ENCODE data around the gene COQ2.
"Not testable (repeated sequence)": the region's sequence is repeated elsewhere in the genome, so short reads cannot be mapped to it uniquely, and the experiment has no call there.

COQ2 gene

DNA sequence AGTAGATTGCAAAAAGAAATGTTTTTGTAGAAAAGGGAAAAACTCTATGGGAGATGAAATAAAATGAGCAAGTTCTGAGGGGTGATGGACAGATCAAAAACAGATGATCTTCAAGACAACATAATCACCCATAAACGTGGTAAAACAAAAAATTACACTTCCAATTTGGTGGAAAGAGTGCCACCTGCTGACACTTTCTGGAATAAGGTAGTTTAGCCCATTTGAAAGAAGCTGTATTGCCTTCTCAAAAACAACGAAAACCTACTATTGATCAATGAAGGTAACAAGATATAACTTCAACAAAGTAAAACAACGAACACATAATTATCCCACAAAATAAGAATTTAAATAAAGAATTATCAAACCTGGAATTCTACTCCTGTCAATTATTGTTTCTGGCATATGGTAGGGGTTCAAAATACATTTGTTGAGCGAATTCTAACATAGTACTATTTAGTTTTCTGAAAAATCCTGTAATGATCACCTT, 2.5 kb downstream of the COQ2 start:
- peak; percentile 96 for FAIRE-seq

DNA sequence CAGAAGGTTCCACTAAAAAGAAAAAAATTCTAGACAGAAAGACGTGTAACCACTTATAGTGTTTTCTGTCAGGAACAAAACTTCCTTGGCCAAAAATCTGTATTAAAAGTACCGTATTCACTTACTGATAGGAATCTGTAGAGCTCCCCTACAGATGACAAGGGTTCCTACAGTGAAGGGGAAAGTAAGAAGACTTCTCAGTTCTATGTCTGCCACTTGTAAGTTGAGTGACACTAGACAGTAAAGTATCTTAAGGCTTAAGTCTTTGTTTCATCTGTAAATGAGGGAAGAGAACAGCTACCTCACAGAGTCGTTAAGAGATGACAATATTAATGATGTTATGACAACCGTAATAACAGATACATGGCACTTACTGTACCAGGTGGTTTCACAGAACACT, 3.3 kb downstream of the COQ2 start:
- no peak for FAIRE-seq

DNA sequence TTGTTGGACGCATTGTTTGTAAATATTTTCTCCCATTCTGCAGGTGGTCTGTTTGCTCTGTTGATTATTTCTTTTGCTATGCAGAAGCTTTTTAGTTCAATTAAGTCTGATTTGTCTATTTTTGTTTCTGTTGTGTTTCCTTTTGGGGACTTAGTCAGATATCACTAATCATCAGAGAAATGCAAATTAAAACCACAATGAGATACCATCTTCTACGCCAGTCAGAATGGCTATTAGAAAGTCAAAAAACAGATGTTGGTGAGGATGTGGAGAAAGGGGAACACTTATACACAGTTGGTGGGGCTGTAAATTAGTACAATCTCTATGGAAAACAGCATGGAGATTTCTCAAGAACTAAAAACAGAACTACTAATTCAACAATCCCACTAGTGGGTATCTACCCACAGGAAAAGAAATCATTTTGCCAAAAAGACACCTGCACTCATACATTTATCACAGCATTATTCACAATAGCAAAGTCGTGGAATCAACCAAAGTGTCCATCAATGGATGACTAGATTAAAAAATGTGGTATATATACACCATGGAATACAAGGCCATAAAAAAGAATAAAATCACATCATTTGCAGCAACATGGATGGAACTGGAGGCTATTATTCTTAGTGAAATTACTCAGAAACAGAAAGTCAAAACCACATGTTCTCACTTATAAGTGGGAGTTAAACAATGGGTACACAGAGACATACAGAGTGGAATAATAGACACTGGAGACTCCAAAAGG, 8.1 kb downstream of the COQ2 start:
- FAIRE-seq = no peak

DNA sequence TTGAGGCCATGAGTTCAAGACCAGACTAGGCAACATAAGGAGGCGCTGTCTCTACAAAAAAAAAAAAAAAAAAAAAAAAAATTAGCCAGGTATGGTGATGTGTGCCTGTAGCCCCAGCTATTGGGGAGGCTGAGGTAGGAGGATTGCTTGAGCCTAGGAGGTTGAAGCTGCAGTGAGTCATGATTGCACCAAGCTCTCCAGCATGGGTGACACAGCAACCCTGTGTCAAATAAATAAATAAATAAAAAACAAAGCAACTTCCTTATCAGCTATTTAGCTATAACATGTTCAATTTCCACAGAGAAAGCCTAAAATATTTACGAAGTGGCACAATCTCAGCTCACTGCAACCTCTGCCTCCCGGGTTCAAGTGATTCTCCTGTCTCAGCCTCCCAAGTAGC, 10.7 kb downstream of the COQ2 start:
- FAIRE-seq = not testable (repeated sequence)

DNA sequence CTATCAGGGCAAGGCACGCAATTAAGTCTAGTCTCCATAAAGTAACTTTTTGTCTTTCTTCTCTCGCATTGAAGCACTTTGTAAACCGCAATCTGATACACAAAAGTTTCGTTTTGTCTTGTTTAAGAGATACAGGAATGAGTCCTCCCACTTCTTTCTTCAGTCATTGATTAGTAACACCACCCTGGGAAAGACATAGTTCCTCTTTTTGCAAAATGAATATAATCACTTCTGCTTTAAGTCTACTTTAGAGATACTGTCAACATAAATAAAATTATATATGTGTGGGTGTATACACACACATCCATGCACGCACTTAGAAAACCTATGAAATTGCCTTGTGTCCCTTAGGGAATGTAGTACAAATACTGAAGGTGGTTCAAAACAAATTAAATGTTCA, 11.7 kb downstream of the COQ2 start:
- FAIRE-seq = peak; percentile 6

DNA sequence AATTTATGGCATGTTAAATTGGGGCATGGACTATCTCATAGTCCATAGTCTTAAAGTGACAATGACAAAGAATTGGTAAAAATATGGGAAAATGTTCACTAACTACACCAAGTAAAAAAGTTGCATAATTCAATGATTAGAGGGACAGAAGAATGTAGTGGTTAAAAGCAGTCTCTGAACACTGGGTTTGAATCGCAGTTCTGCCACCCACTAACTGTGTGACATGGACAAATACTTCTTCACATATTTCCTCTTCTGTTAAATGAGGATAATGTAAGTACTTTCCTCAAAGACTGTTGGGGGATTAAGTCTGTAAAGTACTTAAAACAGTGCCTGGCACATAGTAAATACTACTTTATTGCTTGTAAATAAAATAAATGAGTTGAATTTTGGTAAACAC, 15.3 kb downstream of the COQ2 start:
- FAIRE-seq = peak; percentile 87

DNA sequence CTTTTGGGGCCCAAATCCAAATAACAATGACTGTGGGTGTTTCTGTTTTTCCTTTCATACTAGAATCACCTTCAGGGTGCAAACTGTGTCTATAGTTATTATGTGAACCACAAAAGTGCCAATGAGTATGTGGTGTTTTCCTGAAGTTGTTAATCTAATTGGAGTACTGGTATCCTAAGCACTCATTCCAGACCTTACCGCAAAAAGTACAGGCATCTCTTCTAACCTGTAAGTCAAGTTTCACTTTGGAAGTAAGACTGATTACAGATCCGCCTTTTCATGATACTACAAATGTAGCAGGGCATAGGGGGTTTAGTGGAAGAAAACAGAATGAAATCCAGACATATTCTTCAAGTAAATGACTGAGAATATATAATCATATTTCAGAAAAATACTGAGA, 16.1 kb downstream of the COQ2 start:
- FAIRE-seq = no peak

DNA sequence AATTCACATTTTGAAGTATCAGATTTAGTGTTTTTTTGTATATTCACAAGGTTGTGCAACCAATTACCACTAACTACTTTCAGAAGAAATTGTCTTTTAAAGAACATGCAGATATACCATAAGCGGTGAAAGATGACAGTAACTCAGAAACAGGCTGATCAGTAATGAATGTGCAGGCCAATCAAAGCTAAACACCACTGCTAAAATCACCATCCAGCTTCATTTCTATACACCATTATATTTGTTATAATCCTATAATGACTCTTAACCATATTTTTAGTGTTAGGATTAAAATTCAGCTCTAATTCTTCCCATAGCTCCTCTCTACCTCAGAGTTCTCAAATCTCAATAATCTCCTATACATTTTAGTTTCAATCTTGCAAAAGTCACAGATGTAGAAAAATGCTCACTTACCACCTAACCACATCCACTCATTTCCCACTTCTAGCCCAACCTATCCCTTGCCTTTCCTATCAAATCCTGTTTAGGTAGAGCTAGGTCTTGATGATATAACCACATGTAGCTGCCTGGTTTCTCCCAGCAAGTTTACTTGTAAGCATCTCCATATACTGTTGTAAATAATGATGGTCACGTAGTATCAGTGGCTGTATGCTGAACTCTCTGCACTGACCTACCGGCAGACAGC, 16.6 kb downstream of the COQ2 start:
- no peak for FAIRE-seq

DNA sequence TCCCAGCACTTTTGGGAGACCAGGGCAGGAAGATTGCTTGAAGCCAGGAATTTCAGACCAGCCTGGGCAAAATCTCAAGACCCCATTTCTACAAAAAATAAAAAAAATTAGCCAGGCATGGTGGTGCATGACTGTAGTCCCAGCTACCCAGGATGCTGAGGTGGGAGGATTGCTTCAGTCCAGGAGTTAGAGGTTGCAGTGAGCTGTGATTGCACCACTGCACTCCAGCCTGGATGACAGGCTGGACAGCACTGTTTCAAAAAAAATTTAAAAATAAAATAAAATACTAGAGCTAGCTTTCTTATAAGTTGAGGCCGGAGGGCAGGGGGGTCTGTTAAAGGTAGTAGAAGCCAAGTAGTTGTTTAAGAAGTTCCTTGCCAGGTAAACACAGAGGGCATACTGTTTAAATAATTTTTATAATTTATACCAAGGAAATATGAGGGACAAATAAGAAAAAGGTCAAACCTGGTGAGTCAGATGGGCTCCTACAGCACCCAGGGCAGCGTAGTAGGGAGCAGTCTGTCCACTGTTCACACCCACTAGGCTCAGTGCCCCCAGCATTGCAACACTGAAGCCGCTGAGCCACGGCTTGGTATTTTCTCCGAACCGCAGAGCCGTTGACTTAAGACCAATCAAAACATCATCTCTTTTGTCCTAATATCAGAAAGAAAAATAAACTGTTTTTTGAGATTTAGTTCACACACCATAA, 17.3 kb downstream of the COQ2 start:
- FAIRE-seq = no peak

DNA sequence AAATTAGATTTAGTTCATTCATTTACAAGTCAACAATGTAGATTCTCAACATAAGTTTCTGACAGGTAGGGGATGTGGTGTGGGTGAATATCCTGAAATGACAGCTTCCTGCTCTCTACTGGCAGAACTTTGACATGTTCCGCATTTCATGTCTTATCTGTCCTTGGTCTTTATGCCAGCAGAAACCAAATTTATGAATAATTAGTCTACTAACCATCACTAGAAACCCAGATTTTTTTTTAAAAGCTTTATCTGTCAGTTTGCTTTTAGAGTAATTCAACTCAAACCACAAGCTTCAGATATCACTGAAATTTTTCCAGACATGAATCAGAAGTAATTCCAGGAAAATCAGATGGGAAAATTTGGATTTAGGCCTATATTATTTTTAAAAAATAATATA, 17.9 kb downstream of the COQ2 start:
- FAIRE-seq = no peak

DNA sequence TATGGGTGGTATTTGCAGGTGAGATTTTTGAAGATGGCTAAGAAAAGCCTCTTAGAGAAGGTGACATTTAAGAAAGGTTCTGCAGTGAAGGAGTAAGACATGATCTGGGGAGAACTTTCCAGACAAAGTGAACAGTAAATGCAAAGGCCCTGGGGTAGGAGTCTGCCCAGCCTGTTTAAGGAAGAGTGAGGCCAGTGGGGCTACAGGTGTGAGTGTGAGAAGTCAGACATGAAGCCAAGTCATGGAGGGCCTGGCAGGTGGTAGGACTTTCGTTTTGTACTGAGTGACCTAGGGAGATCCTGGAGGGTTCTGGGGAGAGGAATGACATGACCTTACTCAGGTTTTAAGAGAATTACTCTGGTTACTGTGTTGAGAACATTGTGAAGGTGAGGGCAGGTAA, 21.5 kb downstream of the COQ2 start:
- no peak for FAIRE-seq

DNA sequence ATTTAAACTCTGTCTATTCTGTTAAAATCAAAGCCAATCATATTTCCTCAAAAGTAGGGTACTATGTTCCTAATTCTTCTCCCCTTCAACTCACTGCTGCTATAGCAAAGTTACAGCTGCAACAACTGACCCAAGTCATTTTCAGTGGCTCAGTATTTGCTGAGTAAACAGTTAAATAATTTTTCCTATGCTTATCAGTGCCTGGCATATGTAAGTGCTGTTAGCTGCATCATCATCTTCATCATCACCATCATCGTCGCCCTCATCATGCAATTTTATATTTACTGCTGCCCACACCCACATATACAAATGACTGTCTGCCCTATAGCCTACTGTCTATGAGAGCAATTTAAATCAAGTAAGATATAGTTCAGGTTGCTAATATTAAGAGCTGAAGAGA, 21.9 kb downstream of the COQ2 start:
- FAIRE-seq = no peak

DNA sequence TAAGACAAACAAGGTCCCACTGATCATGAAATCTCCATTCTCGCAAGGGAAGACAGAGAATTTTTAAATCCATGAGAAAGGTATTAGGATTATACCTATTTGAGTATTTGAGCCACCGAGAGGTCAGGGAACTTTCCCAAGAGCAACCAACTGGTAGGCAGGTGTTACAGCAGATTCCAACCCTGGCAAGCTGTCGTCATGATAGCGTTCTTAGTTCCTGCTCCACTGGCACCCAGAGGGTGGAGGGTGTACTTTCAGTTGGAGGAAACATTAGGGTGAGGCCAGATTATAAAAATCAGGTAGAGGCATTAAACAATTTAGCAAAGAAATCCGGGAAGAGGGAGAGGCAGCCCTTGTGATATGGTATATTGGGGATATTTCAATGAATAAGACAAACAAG, 23.3 kb downstream of the COQ2 start:
- FAIRE-seq = no peak

DNA sequence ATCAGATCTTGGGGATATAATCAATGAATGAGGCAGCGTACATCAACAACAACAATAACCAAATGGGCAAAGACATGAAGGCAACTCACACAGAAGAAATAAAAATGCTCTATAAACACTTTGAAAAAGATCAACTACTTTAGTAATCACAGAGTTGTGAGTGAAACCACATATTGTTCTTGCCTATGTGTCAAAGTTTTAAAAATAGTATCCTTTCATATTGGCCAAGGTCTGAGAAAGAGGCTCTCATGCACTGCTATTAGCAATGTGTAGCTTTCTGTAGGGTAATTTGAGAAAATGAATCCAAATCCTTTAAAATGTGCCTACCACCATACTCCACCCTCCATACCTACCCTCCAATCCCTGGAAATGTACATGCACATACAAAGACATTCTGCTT, 25.0 kb downstream of the COQ2 start:
- FAIRE-seq = no peak

DNA sequence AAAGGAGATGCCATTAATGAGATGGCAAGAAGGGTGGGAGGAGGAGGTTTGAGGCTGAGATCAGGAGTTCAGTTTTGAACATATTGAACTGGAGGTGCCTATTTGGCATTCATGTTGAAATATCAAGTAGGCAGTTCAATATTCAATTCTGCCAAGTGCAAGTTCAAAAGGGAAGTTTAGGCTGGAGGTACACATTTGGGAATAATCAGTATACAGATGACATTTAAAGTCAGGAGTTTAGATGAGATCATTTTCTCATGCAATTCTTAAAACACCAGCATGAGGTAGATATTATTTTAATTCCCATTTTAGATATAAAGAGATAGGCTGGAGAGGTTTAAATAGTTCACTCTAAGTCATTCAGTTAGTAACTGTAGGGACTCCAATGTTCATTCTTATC, 26.1 kb downstream of the COQ2 start:
- no peak for FAIRE-seq

DNA sequence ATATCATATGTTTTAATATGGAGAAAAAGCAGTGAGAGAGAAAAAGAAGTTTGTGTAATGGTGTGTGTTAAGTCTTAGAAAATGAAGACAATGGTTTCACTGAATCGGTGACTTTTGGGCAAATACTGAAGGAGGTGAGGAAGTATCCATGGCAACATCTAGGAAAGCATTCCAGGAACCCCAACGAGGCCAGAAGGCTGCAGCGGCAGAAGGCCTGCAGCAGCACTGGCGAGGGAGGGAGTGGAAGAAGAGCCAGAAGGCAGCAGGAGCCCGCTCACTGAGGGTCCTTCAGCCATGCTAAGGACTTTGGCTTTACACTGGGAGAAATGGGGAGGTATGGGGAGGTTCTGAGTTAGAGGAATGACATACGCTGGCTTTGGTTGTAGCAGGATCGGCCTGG, 26.8 kb downstream of the COQ2 start:
- no peak for FAIRE-seq

DNA sequence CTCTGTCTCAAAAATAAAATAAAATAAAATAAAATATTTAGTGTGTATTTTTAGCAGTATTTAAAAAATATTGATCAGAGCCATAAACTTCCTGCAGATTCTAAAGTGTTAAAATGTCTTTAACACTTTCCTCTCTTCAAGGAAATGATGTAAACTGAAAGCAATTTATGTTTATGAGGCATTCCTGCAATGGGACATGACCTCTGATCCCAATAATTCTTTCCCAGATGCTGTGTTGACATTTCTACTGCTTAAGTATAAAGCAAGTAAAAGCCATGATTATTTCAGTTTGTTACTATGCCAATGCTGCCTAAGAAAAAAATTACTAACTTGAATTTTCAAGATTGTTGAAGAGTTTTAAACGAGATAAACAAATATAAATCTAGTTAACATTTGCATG, 29.0 kb downstream of the COQ2 start:
- FAIRE-seq = peak; percentile 99

DNA sequence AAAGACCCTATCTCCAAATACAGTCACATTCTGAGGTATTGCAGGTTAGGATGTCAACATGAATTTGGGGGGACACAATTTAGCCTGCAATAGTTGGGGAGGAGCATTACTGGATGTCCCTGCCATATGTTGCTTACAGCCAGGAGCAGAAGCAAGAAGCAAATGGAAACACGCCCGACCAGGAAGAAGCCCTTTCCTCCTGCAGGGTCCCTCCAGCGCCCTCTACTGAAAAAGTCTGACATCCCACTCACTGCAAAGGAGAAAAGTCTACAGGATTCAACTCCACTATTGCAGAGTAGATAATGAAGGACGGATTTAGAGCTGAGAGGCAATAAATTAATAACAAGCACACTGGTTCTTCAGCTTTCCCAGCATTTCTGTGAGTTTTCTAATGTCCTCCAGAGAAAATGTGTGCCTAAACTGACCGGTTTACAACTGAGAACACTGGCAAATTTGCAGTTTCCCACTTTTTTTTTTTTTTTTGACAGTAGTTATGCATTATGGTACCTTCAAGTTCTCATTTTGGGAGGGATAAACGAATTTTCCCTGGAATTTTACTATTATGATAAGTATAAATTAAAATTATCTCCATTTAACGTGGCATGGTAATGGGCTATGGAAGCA, 31.7 kb downstream of the COQ2 start:
- FAIRE-seq = peak; percentile 92

DNA sequence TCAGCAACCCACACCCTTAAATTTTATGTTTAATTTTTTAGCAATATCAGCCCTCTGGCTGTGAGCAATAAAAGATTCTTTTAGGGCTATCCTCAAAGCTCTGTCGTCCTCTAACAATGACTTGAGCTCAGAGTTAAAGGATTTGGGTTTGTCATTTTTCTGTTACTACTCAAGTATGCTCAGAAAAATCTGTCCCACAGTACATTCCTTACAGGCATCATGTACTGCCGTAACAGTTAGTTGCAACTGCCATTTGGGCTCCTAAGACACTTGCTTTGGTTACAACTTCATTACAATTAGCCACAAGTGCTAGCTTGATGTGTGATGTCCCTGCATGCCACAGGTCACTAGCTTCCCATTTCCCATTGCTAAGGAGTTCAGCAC, 33.2 kb downstream of the COQ2 start:
- FAIRE-seq = no peak

DNA sequence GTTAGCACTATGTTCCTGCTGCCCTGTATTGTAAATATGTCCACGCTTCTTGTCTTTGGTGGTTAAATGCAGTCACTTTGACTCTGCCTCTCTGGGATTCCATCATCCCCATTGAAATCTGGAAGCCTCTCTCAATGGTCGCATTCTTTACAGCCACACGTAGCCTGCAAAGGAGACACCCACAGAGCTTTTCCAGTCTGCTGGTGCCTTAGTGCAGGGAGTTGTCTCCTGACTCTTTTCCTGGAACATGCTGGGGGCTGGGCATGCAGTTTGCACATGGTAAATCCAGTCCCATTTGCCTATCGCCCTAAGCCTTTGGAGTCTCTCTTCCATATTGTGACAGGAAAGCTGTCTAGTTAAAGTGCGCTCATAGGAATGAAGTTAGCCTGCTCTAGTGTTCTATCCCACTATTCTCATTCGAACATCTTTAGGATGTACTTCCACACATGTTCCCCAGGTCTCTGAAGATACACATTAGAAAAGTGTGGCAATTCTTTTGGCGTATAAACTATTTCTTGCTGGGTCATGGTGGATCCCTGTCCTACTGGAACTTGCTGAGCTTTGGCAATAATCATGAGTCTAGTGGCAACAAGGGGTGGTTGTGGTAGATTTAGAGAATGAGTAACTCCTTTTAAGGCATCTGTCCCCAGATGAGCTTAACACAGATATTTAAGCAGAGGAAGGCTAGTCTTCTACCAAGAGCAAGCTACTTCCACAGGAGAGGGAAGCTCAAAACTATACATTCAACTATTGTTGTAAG, 33.7 kb downstream of the COQ2 start:
- no peak for FAIRE-seq

DNA sequence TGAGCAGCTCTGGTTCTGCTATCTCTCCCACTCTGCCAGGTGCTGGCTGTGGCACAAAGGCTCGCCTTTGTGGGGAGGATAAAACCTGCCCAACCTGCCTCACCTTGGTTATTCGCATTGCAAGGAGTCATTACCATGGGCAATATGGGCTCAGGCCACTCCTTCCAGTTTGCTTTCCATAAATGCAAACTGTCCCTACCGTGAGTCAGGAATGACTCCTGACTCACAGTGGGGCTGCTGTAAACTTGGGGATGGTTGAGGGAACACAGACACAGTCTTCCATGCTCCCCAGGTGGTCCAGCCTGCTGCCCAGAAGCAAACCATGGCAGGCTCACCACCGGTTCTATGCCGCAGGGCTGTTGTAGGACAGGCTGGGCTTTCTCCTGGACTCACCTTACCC, 36.1 kb downstream of the COQ2 start:
- no peak for FAIRE-seq

DNA sequence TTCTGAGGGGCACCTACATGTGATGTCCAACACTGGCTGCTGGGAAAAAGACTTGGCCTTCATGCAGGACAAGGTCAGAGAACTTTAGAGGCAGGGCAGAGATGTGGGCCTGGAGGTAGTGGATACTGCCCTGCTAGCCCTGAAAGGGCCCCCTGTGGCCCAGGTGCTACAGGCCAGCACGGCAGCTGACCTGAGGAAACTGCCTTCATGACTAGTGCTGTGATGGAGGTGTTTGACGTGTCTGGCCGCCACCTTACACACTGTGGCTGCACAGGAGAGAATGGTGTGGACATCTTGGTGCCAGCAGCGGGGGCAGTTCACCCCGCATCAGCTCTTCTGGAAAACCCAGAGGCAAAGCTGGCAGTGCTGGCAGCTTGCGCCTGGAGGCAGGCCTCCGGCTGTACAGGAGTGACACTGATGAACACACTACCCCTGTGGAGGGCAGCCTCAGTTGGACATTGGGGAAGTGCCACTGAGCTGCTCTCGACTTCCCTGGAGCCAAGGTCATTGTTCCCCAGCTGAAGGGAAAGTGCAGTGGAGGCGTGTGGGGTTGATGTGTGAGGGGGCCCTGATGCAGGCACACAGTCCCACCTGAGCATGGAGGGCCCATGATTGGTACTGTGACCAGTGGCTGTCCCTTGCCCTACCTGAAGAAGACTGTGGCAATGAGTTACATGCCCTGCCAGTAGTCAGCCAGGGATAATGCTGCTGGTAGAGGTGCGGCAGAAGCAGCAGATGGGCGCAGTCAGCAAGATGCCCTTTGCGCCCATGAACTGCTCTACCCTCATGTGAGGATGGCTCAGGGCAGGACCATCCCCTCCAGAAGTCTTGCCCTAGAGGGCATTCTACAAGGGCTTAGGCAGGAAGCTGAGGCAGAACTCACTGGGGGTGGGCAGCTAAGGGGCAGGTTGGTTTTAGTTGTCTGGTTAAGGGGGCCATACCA, 36.9 kb downstream of the COQ2 start:
- FAIRE-seq = no peak

All from G401.6 (cell line).